Fibroblast of pulmonary artery (primary cell): ENCODE measurements around the gene ZBTB20.
"Not testable (repeated sequence)": the region's sequence is repeated elsewhere in the genome, so short reads cannot be mapped to it uniquely, and the experiment has no call there.

ENCODE experiments used
- DNase-seq: peaks from one replicate; pipeline ENCODE4 v3.0.0-alpha.2; 2010; ENCODE audit warnings: low read depth
- H3K4me3 ChIP-seq: replicated peaks from 2 replicates; pipeline ENCODE4 v1.5.1; 2011; ENCODE audit warnings: low read depth, mild to moderate bottlenecking, control low read depth, low read length, moderate library complexity
- CTCF ChIP-seq: IDR thresholded peaks from 2 replicates; pipeline ENCODE4 v1.5.1; 2011; ENCODE audit warnings: mild to moderate bottlenecking, control low read depth, low read length, inconsistent platforms; ENCODE audit errors: missing control alignments

Gene ZBTB20

GRCh38 chr3:114816052-114816451 is 331.0 kb downstream of the ZBTB20 start:
- TF ChIP-seq CTCF = no peak
- H3K4me3 ChIP-seq = no peak overlapping the region
- DNase-seq = no peak

DNA sequence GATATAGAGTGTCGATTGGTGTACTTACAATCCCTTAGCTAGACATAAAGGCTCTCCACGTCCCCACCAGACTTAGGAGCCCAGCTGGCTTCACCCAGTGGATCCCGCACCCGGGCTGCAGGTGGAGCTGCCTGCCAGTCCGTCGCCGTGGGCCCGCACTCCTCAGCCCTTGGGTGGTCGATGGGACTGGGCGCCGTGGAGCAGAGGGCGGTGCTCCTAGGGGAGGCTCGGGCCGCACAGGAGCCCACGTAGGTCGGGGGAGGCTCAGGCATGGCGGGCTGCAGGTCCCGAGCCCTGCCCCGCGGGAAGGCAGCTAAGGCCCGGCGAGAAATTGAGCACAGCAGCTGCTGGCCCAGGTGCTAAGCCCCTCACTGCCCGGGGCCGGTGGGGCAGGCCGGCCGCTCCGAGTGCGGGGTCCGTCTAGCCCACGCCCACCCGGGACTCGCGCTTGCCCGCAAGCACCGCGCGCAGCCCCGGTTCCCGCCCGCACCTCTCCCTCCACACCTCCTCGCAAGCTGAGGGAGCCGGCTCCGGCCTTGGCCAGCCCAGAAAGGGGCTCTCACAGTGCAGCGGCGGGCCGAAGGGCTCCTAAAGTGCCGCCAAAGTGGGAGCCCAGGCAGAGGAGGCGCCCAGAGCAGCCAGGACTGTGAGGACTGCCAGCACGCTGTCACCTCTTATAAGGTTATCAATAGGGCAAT is 334.4 kb downstream of the ZBTB20 start:
- DNase-seq, H3K4me3 ChIP-seq: not testable (repeated sequence)

- no peak for TF ChIP-seq CTCF
- no peak overlapping the region for H3K4me3 ChIP-seq
- DNase-seq = no peak
Observed at GRCh38 chr3:114809668-114810413, 337.2 kb downstream of the ZBTB20 start.

GRCh38 chr3:114804099-114804498 is 343.0 kb downstream of the ZBTB20 start:
- H3K4me3 ChIP-seq = no peak overlapping the region
- no peak for DNase-seq
- no peak for TF ChIP-seq CTCF

GRCh38 chr3:114803042-114803695 is 343.9 kb downstream of the ZBTB20 start:
- TF ChIP-seq CTCF = no peak
- no peak overlapping the region for H3K4me3 ChIP-seq
- DNase-seq = no peak

DNA sequence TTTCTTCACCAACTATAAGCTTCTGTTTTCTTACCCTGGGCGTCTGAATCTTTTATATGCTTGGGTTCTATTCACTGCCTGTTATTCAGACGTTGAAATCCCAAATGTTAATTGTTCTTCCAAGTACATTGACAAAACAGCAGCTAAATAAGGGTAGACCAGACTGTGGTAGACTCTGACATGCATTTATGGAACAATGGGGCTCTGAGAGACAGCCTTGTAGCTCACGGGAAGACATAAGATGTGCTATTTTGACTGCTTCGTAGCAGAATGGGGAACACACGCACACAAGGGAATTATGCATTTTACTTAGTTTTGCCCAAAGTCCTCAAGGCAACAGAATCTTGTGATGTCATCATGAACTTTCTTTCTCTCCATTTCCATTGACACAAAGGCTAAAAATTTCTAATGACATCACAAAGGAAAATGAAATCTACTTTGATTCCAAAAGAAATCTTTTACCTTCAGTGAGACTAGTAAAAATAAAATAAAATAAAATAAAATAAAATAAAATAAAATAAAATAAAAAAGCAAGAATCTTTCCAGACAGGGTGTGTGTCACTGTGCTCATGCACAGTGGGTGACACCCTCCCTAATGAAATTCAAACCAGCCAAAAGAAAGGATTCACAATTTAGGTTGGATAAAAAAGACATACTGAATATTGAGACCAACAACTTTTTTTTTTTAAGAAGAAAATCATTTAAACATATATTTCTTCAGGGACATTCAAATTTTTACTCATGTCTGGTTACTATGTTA is 346.6 kb downstream of the ZBTB20 start:
- no peak for DNase-seq
- TF ChIP-seq CTCF = no peak

GRCh38 chr3:114799816-114800215 is 347.3 kb downstream of the ZBTB20 start:
- H3K4me3 ChIP-seq = no peak overlapping the region
- no peak for DNase-seq
- TF ChIP-seq CTCF = no peak

More for the DNA sequence above, 346.6 kb downstream of the ZBTB20 start:
- no peak overlapping the region for H3K4me3 ChIP-seq
